PC-9 (cell line): ENCODE data around the gene ZNF776. TPM values are rescaled to one million over a fixed set of nuclear protein-coding genes. Genes with fewer than 3 reads are reported as not detected.
"Not testable (repeated sequence)": the region's sequence is repeated elsewhere in the genome, so short reads cannot be mapped to it uniquely, and the experiment has no call there.

Experiments used
- BruUV-seq: library from RNA; stranded (reverse); fragments of 400-500 nt; replicated peaks from 2 replicates; lab custom pipeline; 2021; lab: Mats Ljungman, UMichigan
- CTCF ChIA-PET: fragments of 300-600 bp; sonication (Branson Sonifier 250); formaldehyde crosslinking; loops from one replicate; lab custom pipeline; 2022; ENCODE audit warnings: antibody characterized with exemption; lab: Charles Lee
- POLR2A ChIA-PET: fragments of 300-600 bp; sonication (Branson Sonifier 250); formaldehyde crosslinking; loops from one replicate; lab custom pipeline; 2022; ENCODE audit warnings: antibody characterized with exemption; ENCODE audit not compliant: unreplicated experiment; lab: Charles Lee
- DNase-seq, 2 experiments: peaks; one replicate each; pipeline versions ENCODE4 v3.0.0 to v3.0.0-alpha.2; 2015 to 2022; ENCODE audit warnings: mixed read lengths in 1 of 2
- H2AFZ ChIP-seq: fragments of 200-600 bp; sonication (generic); 2 replicates; pipeline ENCODE4 v1.8.1; 2017; ENCODE audit warnings: antibody characterized with exemption
- H3F3A ChIP-seq: fragments of 200-600 bp; sonication (generic); 2 replicates; pipeline ENCODE4 v1.8.1; 2017; ENCODE audit warnings: antibody characterized with exemption, mild to moderate bottlenecking, low read depth; ENCODE audit not compliant: insufficient read depth
- H3K27ac ChIP-seq: fragments of 200-600 bp; sonication (generic); 2 replicates; pipeline ENCODE4 v1.6.1; 2016; ENCODE audit warnings: mixed run types
- H3K27me3 ChIP-seq: fragments of 200-600 bp; sonication (generic); 2 replicates; pipeline ENCODE4 v1.6.1; 2016; ENCODE audit warnings: low read depth, mixed run types; ENCODE audit not compliant: insufficient read depth
- H3K36me3 ChIP-seq: fragments of 200-600 bp; sonication (generic); 2 replicates; pipeline ENCODE4 v1.6.1; 2016; ENCODE audit warnings: low read depth, mixed run types
- H3K4me1 ChIP-seq: fragments of 200-600 bp; sonication (generic); replicated peaks from 2 replicates; pipeline ENCODE4 v1.6.1; 2016; ENCODE audit warnings: mixed run types; ENCODE audit not compliant: insufficient read depth
- H3K4me2 ChIP-seq: fragments of 200-600 bp; sonication (generic); 2 replicates; pipeline ENCODE4 v1.6.1; 2017; ENCODE audit warnings: mixed run types
- H3K4me3 ChIP-seq: fragments of 200-600 bp; sonication (generic); 2 replicates; pipeline ENCODE4 v1.6.1; 2016; ENCODE audit warnings: mixed run types
- H3K79me2 ChIP-seq: fragments of 200-600 bp; sonication (generic); 2 replicates; pipeline ENCODE4 v1.6.1; 2017; ENCODE audit warnings: low read depth, mixed run types
- H3K9me2 ChIP-seq: fragments of 200-600 bp; sonication (generic); 2 replicates; pipeline ENCODE4 v1.8.1; 2017; ENCODE audit warnings: mild to moderate bottlenecking; ENCODE audit not compliant: insufficient read depth
- H3K9me3 ChIP-seq: fragments of 200-600 bp; sonication (generic); 2 replicates; pipeline ENCODE4 v1.8.1; 2016; ENCODE audit warnings: low read depth; ENCODE audit not compliant: insufficient read depth
- H4K20me1 ChIP-seq: fragments of 200-600 bp; sonication (generic); 2 replicates; pipeline ENCODE4 v1.8.1; 2017; ENCODE audit not compliant: insufficient read depth
- EZH2 ChIP-seq: fragments of 200-600 bp; sonication (generic); IDR thresholded peaks from 2 replicates; pipeline ENCODE4 v1.8.0; 2017; ENCODE audit warnings: antibody characterized with exemption, low read depth
- intact Hi-C: fragments of 100-400 bp; cut with micrococcal nuclease; formaldehyde crosslinking; loops from one replicate; pipeline ENCODE4 v1.10.0; 2022; ENCODE audit not compliant: unreplicated experiment
- total RNA-seq: library from RNA; stranded (reverse); gene quantifications from 2 replicates; pipeline ENCODE4 v1.2.3, GENCODE V29; 2021
- TF ChIP-seq, protein P1 (sequence below): fragments of 200-600 bp; sonication (generic); conservative IDR thresholded peaks from 2 replicates; pipeline ENCODE4 v1.6.1; 2017; ENCODE audit warnings: mixed run types, antibody characterized with exemption, mild to moderate bottlenecking, moderate library complexity

The ZNF776 gene
- total RNA-seq, 1 experiment from 2014 or later = 16.9 TPM

GRCh38 chr19:57786906-57787305 is 40.3 kb downstream of the ZNF776 start:
- ChIA-PET CTCF (no interaction called here), POLR2A (no interaction called here)
- no peaks in the 10 kb centered on the region for H4K20me1 ChIP-seq
- no peaks in the 10 kb centered on the region for H3F3A ChIP-seq
- peaks cover 21% of the 10 kb centered on the region for H3K36me3 ChIP-seq
- no peak for DNase-seq
- H3K27me3 ChIP-seq = no peaks in the 10 kb centered on the region
- H2AFZ ChIP-seq = no peak overlapping the region
- TF ChIP-seq, protein P1, sequence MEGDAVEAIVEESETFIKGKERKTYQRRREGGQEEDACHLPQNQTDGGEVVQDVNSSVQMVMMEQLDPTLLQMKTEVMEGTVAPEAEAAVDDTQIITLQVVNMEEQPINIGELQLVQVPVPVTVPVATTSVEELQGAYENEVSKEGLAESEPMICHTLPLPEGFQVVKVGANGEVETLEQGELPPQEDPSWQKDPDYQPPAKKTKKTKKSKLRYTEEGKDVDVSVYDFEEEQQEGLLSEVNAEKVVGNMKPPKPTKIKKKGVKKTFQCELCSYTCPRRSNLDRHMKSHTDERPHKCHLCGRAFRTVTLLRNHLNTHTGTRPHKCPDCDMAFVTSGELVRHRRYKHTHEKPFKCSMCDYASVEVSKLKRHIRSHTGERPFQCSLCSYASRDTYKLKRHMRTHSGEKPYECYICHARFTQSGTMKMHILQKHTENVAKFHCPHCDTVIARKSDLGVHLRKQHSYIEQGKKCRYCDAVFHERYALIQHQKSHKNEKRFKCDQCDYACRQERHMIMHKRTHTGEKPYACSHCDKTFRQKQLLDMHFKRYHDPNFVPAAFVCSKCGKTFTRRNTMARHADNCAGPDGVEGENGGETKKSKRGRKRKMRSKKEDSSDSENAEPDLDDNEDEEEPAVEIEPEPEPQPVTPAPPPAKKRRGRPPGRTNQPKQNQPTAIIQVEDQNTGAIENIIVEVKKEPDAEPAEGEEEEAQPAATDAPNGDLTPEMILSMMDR = no peak
- no peak for TF ChIP-seq EZH2
- intact Hi-C loops = no loop called here
- no peak overlapping the region for H3K4me3 ChIP-seq
- H3K4me1 ChIP-seq = no peaks in the 10 kb centered on the region
- no peak overlapping the region for H3K4me2 ChIP-seq
- H3K79me2 ChIP-seq = peaks cover 5% of the 10 kb centered on the region
- H3K9me2 ChIP-seq = no peaks in the 10 kb centered on the region
- no peak overlapping the region for H3K27ac ChIP-seq
- peaks cover 17% of the 10 kb centered on the region; the same call in 1 of the 2 replicates for H3K9me3 ChIP-seq
- BruUV-seq = no TSS peak

DNA sequence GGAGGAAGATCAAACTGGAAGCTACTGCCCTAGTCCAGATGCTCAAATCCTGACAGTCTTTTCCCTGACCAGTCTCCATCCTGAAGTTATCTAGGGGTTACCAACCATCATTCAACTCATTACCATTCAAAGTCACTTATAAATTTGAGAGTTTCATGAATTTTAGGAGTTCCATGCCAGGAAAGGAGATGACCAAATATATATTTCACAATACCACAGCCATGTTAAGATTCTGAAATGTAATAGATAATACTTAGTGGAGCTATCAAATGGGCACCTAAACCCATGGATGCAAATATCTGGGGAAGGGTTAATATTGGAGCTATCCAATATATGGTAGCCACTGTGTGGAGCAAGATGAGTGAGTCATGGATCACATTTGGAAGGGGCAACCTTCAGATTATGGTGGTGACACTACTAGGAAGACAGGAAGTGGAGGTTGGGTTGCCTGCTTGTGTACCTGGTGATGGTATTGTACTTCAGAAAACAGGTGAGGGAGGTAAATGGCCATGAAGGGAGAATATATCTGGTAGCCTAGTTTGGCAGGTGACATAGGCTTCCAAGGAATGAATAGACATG is 41.6 kb downstream of the ZNF776 start:
- Histone ChIP-seq H3K36me3 (peaks cover 22% of the 10 kb centered on the region), H3K9me2 (no peaks in the 10 kb centered on the region), H2AFZ (no peak overlapping the region), H3K79me2 (no peaks in the 10 kb centered on the region; the same call in none of the 2 replicates), H3K4me2 (no peak overlapping the region), H3K27me3 (no peaks in the 10 kb centered on the region), H3F3A (no peaks in the 10 kb centered on the region), H4K20me1 (no peaks in the 10 kb centered on the region; the same call in 1 of the 2 replicates), H3K4me1 (no peaks in the 10 kb centered on the region), H3K27ac (no peak overlapping the region), H3K4me3 (no peak overlapping the region), H3K9me3 (peaks cover 13% of the 10 kb centered on the region; the same call in 1 of the 2 replicates)
- intact Hi-C loops = no loop called here
- TF ChIP-seq EZH2 = no peak
- no TSS peak for BruUV-seq
- no peak for DNase-seq
- ChIA-PET POLR2A (no interaction called here), CTCF (no interaction called here)

GRCh38 chr19:57789288-57789687 is 42.7 kb downstream of the ZNF776 start:
- no TSS peak for BruUV-seq
- Histone ChIP-seq H3K27ac (no peak overlapping the region), H3K4me3 (no peak overlapping the region), H3K9me2 (no peaks in the 10 kb centered on the region), H3K4me1 (no peaks in the 10 kb centered on the region), H3K36me3 (peaks cover 25% of the 10 kb centered on the region), H3K79me2 (no peaks in the 10 kb centered on the region; the same call in 1 of the 2 replicates), H4K20me1 (no peaks in the 10 kb centered on the region; the same call in 1 of the 2 replicates), H3F3A (no peaks in the 10 kb centered on the region), H3K4me2 (no peak overlapping the region), H3K9me3 (peaks cover 12% of the 10 kb centered on the region; the same call in 1 of the 2 replicates), H3K27me3 (no peaks in the 10 kb centered on the region), H2AFZ (no peak overlapping the region)
- intact Hi-C loops = no loop called here
- no peak for DNase-seq
- CTCF ChIA-PET = no interaction called here
- TF ChIP-seq EZH2 = no peak
- TF ChIP-seq, protein P1 = no peak
- POLR2A ChIA-PET = no interaction called here

DNA sequence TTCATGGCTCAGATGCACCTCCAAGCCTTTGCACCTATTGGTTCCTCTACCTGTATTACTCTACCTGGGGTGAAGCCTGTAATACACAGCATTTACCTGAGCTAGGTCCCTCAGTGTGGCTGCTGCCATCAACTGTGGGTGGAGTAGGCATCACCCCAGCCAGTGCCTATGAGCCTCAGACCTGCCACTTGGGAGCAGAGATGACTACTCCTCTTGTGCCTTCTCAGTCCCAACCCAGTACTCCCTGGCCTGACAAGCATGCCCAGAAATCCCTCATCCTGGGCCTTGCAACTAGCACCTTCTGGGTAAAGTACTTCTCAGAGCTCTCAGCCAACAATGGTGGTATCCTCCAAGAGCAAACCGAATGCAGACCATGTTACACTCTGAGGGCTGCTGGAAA is 50.0 kb downstream of the ZNF776 start:
- H3K4me3 ChIP-seq, H3K9me3 ChIP-seq, H3K4me2 ChIP-seq, POLR2A ChIA-PET, H3K27me3 ChIP-seq, H3K27ac ChIP-seq, H3K9me2 ChIP-seq, BruUV-seq, H4K20me1 ChIP-seq, H3K79me2 ChIP-seq, H2AFZ ChIP-seq, DNase-seq, intact Hi-C loops, CTCF ChIA-PET: not testable (repeated sequence)
- peaks cover 14% of the 10 kb centered on the region for H3K4me1 ChIP-seq
- H3F3A ChIP-seq = peaks cover 21% of the 10 kb centered on the region
- peaks cover 23% of the 10 kb centered on the region for H3K36me3 ChIP-seq
